K562 (cell line): ENCODE data around the gene PTPN5.

Source experiments
- BACH1 ChIP-seq: fragments of 200-800 bp; sonication (Bioruptor generic); IDR thresholded peaks from 2 replicates; pipeline ENCODE4 v1.6.1; 2016; ENCODE audit warnings: missing genetic modification characterization, missing compliant biosample characterization
- EZH2 ChIP-seq: IDR thresholded peaks from 2 replicates; pipeline ENCODE4 v1.6.1; 2012; ENCODE audit warnings: low read depth, mild to moderate bottlenecking, inconsistent platforms, low read length, borderline replicate concordance
- KDM1A ChIP-seq, 2 experiments: fragments of 450-650 bp; IDR thresholded peaks; 2 replicates each; pipeline ENCODE4 v1.6.1; 2016; ENCODE audit warnings: mild to moderate bottlenecking in 2 of 2
- POLR2A ChIP-seq: fragments of 450-650 bp; conservative IDR thresholded peaks from 2 replicates; pipeline ENCODE4 v1.6.1; 2016
- U2AF2 ChIP-seq: fragments of 200-400 bp; formaldehyde crosslinking; optimal IDR thresholded peaks from 2 replicates; pipeline ENCODE3; 2017; ENCODE audit warnings: low read depth, mild to moderate bottlenecking, low read length
- ZNF311 ChIP-seq: fragments of 250-450 bp; sonication (Bioruptor Pico); IDR thresholded peaks from 2 replicates; pipeline ENCODE4 v1.4.0; 2020; ENCODE audit warnings: mild to moderate bottlenecking, moderate library complexity
- TF ChIP-seq, protein P1 (sequence below): sonication (generic); formaldehyde crosslinking; IDR thresholded peaks from 2 replicates; pipeline ENCODE4 v1.9.0; 2022; ENCODE audit warnings: mild to moderate bottlenecking, missing genetic modification reagents
- TF ChIP-seq, protein P2 (sequence below): sonication (generic); formaldehyde crosslinking; IDR thresholded peaks from 2 replicates; pipeline ENCODE4 v1.8.1; 2022; ENCODE audit warnings: missing genetic modification reagents
- TF ChIP-seq, protein P3 (sequence below), 3 experiments: IDR thresholded peaks in 2 of 3; conservative IDR thresholded peaks in 1 of 3; 2 replicates each; pipeline ENCODE4 v1.5.1; 2011 to 2012; ENCODE audit warnings: low read length in 3 of 3, mild to moderate bottlenecking in 3 of 3, control low read depth in 2 of 3, improper control_type of control experiment in 1 of 3, inconsistent platforms in 1 of 3, low read depth in 1 of 3, mixed read lengths in 1 of 3, moderate library complexity in 1 of 3; ENCODE audit not compliant: insufficient read depth in 2 of 3

DNA sequence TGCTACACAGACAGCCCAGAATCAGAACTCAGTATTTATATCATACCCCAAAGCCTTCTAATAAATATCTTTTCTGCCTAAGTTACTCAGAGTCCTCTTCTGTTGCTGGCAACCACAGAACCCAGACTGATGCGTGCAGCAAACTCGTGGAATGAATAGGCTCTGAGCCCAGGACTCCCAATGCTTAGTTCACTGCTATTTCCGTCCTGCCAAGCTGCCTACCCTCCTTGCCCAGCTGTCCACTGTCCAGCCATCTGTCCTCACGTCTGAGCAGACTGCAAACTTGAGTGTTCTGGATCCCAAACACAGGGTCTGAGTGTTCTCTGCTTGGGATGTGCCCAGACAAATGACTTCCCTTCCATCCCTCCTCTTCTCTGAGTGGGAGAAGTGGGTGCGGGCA is 19.4 kb downstream of the PTPN5 start:
- no peak for TF ChIP-seq KDM1A (IDR thresholded peaks at IDR 0.05)
- TF ChIP-seq POLR2A, result no peak
- TF ChIP-seq EZH2, result no peak
- no peak for TF ChIP-seq ZNF311 (CRISPR knock-in tag)
- TF ChIP-seq, protein P1, sequence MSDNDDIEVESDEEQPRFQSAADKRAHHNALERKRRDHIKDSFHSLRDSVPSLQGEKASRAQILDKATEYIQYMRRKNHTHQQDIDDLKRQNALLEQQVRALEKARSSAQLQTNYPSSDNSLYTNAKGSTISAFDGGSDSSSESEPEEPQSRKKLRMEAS (CRISPR knock-in tag), result no peak
- no peak for TF ChIP-seq BACH1 (tag)
- TF ChIP-seq, protein P2, sequence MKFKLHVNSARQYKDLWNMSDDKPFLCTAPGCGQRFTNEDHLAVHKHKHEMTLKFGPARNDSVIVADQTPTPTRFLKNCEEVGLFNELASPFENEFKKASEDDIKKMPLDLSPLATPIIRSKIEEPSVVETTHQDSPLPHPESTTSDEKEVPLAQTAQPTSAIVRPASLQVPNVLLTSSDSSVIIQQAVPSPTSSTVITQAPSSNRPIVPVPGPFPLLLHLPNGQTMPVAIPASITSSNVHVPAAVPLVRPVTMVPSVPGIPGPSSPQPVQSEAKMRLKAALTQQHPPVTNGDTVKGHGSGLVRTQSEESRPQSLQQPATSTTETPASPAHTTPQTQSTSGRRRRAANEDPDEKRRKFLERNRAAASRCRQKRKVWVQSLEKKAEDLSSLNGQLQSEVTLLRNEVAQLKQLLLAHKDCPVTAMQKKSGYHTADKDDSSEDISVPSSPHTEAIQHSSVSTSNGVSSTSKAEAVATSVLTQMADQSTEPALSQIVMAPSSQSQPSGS (CRISPR knock-in tag), result no peak
- TF ChIP-seq U2AF2, result no peak
- TF ChIP-seq, protein P3, sequence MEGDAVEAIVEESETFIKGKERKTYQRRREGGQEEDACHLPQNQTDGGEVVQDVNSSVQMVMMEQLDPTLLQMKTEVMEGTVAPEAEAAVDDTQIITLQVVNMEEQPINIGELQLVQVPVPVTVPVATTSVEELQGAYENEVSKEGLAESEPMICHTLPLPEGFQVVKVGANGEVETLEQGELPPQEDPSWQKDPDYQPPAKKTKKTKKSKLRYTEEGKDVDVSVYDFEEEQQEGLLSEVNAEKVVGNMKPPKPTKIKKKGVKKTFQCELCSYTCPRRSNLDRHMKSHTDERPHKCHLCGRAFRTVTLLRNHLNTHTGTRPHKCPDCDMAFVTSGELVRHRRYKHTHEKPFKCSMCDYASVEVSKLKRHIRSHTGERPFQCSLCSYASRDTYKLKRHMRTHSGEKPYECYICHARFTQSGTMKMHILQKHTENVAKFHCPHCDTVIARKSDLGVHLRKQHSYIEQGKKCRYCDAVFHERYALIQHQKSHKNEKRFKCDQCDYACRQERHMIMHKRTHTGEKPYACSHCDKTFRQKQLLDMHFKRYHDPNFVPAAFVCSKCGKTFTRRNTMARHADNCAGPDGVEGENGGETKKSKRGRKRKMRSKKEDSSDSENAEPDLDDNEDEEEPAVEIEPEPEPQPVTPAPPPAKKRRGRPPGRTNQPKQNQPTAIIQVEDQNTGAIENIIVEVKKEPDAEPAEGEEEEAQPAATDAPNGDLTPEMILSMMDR (IDR thresholded peaks at IDR 0.05 in 2 of 3, conservative IDR thresholded peaks at IDR 0.05 in 1 of 3; ENCODE audit: insufficient read depth in 2 of 3, low read depth in 1 of 3, low read length in 3 of 3), result no peak
